T-helper 2 cell treated with Interferon-gamma antibody and Interleukin-4, amounts not matched to agents 5 μg/mL and 100 μg/mL, for 36 hours (primary cell): ENCODE data around the gene TRPV6.

Experiments
- DNase-seq: peaks from one replicate; pipeline ENCODE4 v3.0.0; 2021; ENCODE audit warnings: low spot score
- H3K27ac Mint-ChIP-seq: one replicate; pipeline ENCODE4 v1.8.0; 2021; ENCODE audit warnings: mild to moderate bottlenecking, mixed read lengths
- H3K27me3 Mint-ChIP-seq: one replicate; pipeline ENCODE4 v1.8.0; 2021; ENCODE audit warnings: low read depth, mixed read lengths
- H3K36me3 Mint-ChIP-seq: one replicate; pipeline ENCODE4 v1.8.0; 2021; ENCODE audit warnings: low read depth, mixed read lengths
- H3K4me1 Mint-ChIP-seq: one replicate; pipeline ENCODE4 v1.8.0; 2021; ENCODE audit warnings: low read depth, mixed read lengths
- H3K4me3 Mint-ChIP-seq: one replicate; pipeline ENCODE4 v1.8.0; 2022; ENCODE audit warnings: mild to moderate bottlenecking, moderate library complexity, mixed read lengths
- H3K9me3 Mint-ChIP-seq: one replicate; pipeline ENCODE4 v1.8.0; 2021; ENCODE audit warnings: mixed read lengths

Gene TRPV6

GRCh38 chr7:142851919-142852318, 33.6 kb downstream of the TRPV6 start:
- Mint-ChIP-seq H3K36me3 (no peaks in the 10 kb centered on the region), H3K4me1 (peaks cover 11% of the 10 kb centered on the region), H3K27ac (no peak overlapping the region), H3K27me3 (peaks cover 45% of the 10 kb centered on the region), H3K9me3 (no peaks in the 10 kb centered on the region), H3K4me3 (no peak overlapping the region)
- DNase-seq = no peak

GRCh38 chr7:142851269-142851668, 34.3 kb downstream of the TRPV6 start:
- H3K4me3 Mint-ChIP-seq = no peak overlapping the region
- H3K27ac Mint-ChIP-seq = no peak overlapping the region
- peaks cover 11% of the 10 kb centered on the region for H3K4me1 Mint-ChIP-seq
- DNase-seq = no peak
- H3K36me3 Mint-ChIP-seq = no peaks in the 10 kb centered on the region
- peaks cover 43% of the 10 kb centered on the region for H3K27me3 Mint-ChIP-seq
- no peaks in the 10 kb centered on the region for H3K9me3 Mint-ChIP-seq

- Mint-ChIP-seq H3K4me3 (no peak overlapping the region), H3K27me3 (peaks cover 36% of the 10 kb centered on the region), H3K4me1 (peaks cover 3% of the 10 kb centered on the region), H3K9me3 (no peaks in the 10 kb centered on the region), H3K27ac (no peak overlapping the region), H3K36me3 (no peaks in the 10 kb centered on the region)
- DNase-seq = no peak
Observed at GRCh38 chr7:142847353-142847752, 38.2 kb downstream of the TRPV6 start.

GRCh38 chr7:142842251-142842766, 43.2 kb downstream of the TRPV6 start:
- no peak overlapping the region for H3K27ac Mint-ChIP-seq
- H3K9me3 Mint-ChIP-seq = no peaks in the 10 kb centered on the region
- peaks cover 14% of the 10 kb centered on the region for H3K27me3 Mint-ChIP-seq
- no peak overlapping the region for H3K4me3 Mint-ChIP-seq
- no peaks in the 10 kb centered on the region for H3K36me3 Mint-ChIP-seq
- DNase-seq = no peak
- no peaks in the 10 kb centered on the region for H3K4me1 Mint-ChIP-seq

- DNase-seq = no peak
- Mint-ChIP-seq H3K27ac (no peak overlapping the region), H3K27me3 (peaks cover 11% of the 10 kb centered on the region), H3K4me1 (peaks cover 10% of the 10 kb centered on the region), H3K36me3 (no peaks in the 10 kb centered on the region), H3K9me3 (no peaks in the 10 kb centered on the region), H3K4me3 (no peak overlapping the region)
Observed at GRCh38 chr7:142838461-142839213, 46.9 kb downstream of the TRPV6 start.

GRCh38 chr7:142836426-142836825, 49.1 kb downstream of the TRPV6 start:
- H3K4me1 Mint-ChIP-seq = peaks cover 11% of the 10 kb centered on the region
- H3K27me3 Mint-ChIP-seq = peaks cover 4% of the 10 kb centered on the region
- no peak overlapping the region for H3K27ac Mint-ChIP-seq
- H3K36me3 Mint-ChIP-seq = no peaks in the 10 kb centered on the region
- H3K4me3 Mint-ChIP-seq = no peak overlapping the region
- H3K9me3 Mint-ChIP-seq = no peaks in the 10 kb centered on the region
- no peak for DNase-seq

- no peak for DNase-seq
- Mint-ChIP-seq H3K36me3 (no peaks in the 10 kb centered on the region), H3K27ac (no peak overlapping the region), H3K4me1 (peaks cover 11% of the 10 kb centered on the region), H3K27me3 (peaks cover 4% of the 10 kb centered on the region), H3K4me3 (no peak overlapping the region), H3K9me3 (no peaks in the 10 kb centered on the region)
Observed at GRCh38 chr7:142835487-142835886, 50.1 kb downstream of the TRPV6 start.

GRCh38 chr7:142833174-142834048, 52.1 kb downstream of the TRPV6 start:
- Mint-ChIP-seq H3K36me3 (no peaks in the 10 kb centered on the region), H3K9me3 (no peaks in the 10 kb centered on the region), H3K27ac (no peak overlapping the region), H3K27me3 (peaks cover 7% of the 10 kb centered on the region), H3K4me3 (no peak overlapping the region), H3K4me1 (peaks cover 11% of the 10 kb centered on the region)
- no peak for DNase-seq

GRCh38 chr7:142832417-142832816, 53.1 kb downstream of the TRPV6 start:
- Mint-ChIP-seq H3K9me3 (no peaks in the 10 kb centered on the region), H3K4me3 (no peak overlapping the region), H3K4me1 (peaks cover 13% of the 10 kb centered on the region), H3K27ac (no peak overlapping the region), H3K36me3 (no peaks in the 10 kb centered on the region), H3K27me3 (peaks cover 9% of the 10 kb centered on the region)
- no peak for DNase-seq

- H3K4me3 Mint-ChIP-seq = no peak overlapping the region
- no peak for DNase-seq
- peaks cover 3% of the 10 kb centered on the region for H3K4me1 Mint-ChIP-seq
- peaks cover 4% of the 10 kb centered on the region for H3K9me3 Mint-ChIP-seq
- no peaks in the 10 kb centered on the region for H3K36me3 Mint-ChIP-seq
- H3K27me3 Mint-ChIP-seq = peaks cover 21% of the 10 kb centered on the region
- no peak overlapping the region for H3K27ac Mint-ChIP-seq
Observed at GRCh38 chr7:142827951-142828500, 57.5 kb downstream of the TRPV6 start.

GRCh38 chr7:142822714-142823113, 62.8 kb downstream of the TRPV6 start:
- no peaks in the 10 kb centered on the region for H3K36me3 Mint-ChIP-seq
- H3K4me3 Mint-ChIP-seq = no peak overlapping the region
- H3K27me3 Mint-ChIP-seq = peaks cover 46% of the 10 kb centered on the region
- H3K27ac Mint-ChIP-seq = no peak overlapping the region
- H3K4me1 Mint-ChIP-seq = peaks cover 6% of the 10 kb centered on the region
- H3K9me3 Mint-ChIP-seq = peaks cover 4% of the 10 kb centered on the region
- DNase-seq = no peak
